NCI-H2227 treated with DMSO at 0.1 percent for 48 hours (cell line): Measurements from ENCODE around the gene EXOC4.
"Not testable (repeated sequence)": the region's sequence is repeated elsewhere in the genome, so short reads cannot be mapped to it uniquely, and the experiment has no call there.

Experiments
- DNase-seq: peaks from one replicate; lab custom pipeline; 2025; lab: John Stamatoyannopoulos, UW

Gene EXOC4

DNA sequence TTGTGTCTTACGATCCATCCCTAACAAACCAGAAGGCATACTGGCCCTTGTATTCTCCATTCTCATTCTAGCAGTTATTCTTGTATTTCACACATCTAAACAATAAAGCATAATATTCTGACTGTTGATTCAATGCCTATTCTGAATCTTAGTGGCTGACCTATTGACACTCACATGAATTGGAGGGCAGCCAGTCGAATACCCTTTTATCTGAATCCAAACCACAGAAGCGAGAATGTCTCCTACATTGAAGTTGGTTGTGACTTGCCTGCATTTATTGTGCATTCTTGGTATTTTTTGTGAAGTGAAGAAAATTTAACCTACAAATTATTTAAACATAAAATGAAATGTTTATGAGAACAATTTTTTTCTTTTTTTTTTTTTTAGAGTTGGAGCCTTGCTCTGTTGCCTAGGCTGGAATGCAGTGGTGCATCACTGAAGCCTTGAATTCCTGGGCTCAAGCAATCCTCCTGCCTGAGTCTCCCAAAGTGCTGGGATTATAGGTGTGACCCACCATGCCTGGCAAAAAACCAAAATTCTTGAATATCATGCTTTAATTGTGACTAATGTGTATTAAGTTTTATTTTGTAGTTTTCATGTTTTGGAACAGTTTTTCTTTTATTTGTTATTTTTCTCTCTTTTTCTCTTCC, 22.7 kb downstream of the EXOC4 start:
- DNase-seq, result no peak

DNA sequence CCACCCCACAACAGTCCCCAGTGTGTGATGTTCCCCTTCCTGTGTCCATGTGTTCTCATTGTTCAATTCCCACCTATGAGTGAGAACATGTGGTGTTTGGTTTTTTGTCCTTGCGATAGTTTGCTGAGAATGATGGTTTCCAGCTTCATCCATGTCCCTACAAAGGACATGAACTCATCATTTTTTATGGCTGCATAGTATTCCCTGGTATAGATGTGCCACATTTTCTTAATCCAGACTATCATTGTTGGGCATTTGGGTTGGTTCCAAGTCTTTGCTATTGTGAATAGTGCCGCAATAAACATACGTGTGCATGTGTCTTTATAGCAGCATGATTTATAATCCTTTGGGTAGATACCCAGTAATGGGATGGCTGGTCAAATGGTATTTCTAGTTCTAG, 26.1 kb downstream of the EXOC4 start:
- DNase-seq, result not testable (repeated sequence)

DNA sequence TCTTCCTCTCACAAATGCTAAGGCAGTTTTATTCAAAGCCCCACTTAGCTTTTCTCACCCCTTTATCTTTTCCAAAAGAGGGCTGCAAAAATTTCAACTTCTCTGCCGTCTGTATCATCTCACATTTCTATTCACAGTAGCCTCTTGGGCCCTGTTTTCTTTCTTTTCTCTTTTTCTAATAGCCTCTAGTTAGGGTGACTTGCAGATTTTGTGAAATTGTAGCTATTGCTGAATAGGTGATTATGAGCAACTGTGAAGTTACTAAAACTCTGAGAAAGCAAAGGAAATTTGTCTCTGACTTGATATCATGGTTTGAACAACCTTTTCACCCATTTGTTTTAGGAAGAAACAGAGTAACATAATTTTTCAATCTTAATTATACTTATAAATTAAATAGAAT, 29.2 kb downstream of the EXOC4 start:
- no peak for DNase-seq

DNA sequence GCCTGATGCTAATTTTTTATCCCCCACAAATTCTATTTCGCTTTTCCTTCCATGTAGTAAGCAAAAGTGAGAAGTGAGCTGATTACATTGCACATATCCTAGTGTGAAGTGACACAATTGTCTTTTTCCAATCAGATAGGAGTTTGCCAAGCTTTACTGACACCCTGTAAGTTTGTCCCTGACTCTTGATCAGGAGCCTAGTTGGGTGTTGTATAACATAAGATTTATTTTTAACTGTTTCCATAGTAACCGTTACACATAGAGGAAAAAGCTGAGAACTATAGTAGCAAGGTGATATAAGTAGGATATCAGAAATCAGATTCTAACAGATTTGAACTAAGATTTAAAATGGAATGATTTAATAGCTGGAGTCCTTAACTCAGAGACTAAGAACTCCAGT, 31.2 kb downstream of the EXOC4 start:
- no peak for DNase-seq

DNA sequence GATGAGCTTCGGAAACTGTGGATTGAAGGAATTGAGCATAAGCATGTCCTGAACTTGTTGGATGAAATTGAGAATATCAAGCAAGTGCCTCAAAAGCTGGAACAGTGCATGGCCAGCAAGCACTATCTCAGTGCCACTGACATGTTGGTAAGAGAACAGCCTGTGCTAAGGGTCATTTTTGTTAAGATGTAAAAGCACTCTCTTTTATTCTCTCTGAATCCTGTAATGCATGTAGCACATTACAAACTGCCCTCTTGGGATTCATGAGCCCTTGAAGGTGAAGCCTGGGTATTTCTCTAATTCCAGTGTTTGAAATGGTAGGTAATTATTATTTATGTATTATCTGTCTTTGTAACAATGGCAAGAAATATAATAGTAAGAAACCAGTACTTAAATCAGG, 36.1 kb downstream of the EXOC4 start:
- peak; percentile 82 for DNase-seq

DNA sequence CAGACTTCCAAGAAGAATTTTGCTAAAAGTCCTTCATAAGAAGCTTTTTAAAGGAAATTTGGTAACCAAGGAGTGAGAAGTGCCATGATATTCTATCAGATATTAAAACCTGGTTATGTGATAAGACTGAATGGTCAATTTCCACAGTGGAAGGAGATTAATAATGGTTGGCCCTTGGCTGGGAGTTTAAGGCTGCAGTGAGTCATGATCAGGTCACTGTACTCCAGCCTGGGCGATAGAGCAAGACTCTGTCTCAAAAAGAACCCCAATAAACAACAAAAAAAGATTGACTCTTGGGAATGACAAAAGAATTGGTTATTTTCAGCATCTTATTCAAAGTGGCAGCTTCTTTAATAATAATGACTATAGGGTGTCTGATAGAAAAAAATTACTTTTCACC, 37.2 kb downstream of the EXOC4 start:
- no peak for DNase-seq

DNA sequence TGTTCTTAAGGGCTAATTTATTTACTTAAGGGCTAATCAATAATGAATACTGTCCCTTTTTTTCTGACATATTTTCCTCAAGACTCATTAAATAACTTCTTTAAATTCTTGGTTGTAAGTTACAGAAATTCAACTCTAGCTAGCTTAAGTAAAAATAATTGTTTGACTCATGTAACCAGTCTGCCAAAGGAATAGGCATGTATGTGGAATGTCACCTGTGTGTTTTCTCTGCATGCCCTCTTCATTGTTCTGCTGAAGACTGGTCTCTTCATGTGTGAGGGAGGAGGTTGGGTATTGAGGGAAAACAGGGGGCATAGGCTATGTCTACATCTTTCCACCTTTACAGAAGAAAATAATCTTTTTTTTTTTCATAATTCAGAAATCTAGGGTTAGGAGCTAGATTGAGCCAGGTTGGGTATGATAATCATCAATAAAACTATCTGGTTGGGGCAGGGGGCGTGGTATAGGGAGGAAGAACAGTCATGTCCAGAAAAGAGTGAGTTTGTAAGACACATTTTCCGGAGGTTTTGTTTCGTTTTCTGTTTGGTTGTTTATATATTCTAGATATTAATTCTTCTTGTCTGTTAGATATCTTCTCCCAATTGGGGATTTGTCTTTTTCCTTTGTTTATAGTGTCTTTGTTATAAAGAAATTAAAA, 37.9 kb downstream of the EXOC4 start:
- DNase-seq, result no peak

DNA sequence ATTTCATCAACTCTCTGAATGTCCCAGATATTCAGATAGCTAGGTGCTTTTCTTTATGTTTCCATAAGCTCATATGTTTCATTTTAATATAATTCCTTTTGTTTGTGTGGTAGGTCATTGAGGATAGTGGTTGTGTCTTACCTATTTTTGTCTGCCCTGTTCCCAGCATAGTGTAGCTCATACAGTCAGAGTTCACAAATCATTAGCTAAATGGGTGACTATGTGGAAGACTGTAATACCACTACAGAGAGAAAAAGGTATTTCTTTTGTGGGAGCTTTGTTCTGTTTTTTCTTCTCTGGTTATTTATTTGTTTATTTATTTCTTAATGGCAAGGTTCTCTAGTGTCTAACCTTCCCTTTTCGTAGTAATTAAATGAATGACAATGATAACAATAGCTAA, 39.8 kb downstream of the EXOC4 start:
- no peak for DNase-seq

DNA sequence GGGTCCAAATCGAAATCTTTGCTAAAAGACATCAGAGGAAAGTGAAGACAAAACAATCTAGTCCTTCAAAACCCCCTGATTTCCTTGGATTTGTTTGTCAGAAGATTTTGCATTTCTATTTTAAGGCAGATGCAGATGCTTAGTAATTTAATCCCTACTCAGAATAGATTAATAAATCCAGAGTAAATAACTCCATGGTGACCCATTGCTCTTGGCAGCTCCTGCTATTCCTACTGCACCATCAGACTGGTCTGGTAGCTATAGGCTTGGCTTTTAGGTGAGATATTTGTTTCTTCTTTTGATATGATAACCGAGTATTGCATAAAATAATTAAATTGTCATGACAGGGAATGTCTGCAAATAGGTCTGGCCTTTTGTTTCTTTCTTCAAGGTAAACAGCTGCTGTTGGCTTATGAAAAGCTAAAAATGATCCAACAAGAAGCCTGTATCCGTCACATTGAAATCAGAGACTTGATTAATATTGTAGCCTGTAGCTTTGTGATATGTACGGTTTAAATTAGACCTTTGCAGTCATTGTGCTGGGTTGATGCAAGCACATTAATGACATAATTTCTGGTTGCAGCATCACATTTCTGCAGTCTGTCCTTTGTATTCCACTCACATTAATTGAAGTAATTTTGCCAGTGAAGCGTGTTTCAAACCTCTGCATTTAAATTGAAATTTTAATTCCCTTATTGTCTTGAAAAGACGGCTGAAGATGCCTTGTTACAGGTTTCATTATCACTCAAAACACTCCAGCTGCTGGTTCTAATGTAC, 40.7 kb downstream of the EXOC4 start:
- DNase-seq, result no peak

DNA sequence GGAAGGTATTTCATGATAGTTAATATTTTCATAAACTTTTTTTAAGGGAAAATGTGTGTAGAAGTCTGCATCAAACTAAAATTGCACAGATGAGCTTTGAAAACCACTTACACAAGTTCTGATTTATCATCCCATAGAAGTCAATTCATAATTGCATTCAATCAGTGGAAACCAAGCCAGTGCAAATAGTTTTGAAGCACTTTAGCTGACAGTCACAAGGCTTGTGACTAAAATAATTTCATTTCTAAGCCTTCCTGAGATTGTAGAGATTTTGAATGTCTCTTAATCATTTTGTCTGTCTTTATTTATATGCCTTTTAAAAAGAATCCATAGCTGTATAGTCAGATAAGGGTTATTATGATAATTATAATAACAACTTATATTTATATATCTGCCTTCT, 41.4 kb downstream of the EXOC4 start:
- DNase-seq, result no peak

DNA sequence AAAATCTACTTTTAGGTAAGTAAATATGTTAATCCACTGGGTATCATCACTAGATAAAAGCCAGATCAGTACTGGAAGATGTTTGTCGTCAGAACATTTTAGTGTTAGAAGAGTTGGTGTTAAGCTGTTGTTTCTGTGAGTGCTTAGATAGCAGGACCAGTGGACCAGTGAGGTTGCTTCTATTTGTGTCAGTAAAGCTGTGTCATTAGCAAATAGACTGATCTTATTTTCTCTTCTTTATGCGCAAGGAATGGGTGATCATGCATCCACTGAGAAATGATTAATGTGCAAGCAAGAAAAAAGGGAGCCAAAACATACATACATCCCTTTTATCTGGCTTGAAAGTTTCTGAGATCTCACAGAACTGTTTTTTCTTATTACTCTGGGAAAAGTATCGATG, 42.6 kb downstream of the EXOC4 start:
- no peak for DNase-seq

DNA sequence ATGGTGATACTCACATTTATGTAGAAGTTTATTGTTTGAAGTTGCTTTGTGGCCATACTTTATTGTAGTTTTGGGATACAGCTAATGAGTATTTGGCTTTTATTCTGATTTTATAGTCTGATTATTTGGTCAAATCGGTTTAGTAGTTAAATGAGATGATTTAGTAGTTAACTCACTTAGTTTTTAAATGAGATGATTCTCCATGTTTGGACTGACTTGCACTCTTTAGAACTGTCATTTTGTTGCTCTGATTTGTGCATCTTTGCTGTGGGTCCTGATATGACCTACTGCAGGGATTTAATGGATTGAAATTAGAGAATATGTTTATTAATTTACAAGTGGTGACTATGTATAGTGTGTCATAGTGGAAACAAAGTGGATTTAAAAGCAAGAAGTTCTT, 44.2 kb downstream of the EXOC4 start:
- DNase-seq, result no peak

DNA sequence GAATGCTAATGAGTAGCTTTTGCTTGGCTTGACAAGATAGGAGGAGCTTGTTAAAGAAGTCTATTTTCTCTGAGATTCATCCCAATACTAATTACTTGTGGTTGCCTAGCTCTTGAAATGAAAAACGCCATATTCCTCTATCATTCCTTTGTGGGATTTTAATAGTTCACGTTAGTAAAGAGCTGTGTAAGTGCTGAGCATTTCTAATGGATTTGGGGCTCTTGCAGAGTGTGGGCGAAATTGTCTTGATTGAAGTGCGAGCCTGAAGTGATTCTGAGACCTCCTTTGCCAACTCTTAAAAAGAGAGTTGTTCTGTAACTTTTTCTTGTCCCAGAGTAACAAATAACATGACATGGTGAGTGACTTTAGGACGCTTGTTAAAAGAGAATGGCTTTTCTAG, 45.2 kb downstream of the EXOC4 start:
- no peak for DNase-seq

DNA sequence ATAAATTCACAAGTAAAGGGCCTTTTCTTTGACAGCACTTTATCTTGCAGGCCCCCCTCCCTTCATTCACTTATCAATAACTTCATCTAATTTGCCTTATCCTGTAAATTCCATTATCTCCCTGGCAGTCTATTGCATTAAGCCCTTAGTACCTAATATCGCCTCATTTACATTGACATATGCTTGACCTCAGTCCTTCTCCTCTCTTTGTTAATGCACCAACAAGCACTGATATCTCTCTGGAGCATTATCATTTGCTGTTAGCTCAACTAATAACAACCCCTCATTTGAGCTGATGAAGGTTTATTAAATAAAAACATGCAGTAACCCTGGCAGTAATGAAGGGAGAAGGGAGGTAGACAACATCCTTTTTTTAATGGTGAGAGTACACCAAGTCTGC, 46.8 kb downstream of the EXOC4 start:
- DNase-seq, result no peak

DNA sequence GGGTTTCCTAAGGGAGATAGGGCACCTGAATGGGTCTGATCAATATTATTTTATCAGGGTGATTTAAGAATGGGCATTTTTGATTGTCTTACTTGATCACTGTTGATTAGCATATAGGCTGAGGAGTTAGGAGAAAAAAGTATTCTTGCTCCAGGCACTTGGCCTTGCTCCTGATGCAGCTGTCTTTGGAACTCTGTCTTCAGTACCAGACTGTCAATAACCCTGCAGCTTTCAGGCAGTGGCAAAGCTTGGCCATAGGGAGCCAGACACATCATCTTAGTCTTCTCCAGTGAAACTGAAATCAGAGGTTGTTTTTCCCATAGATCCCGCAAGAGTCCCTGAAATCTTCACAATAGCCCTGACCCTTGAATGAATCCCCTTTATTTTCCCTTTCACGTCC, 47.2 kb downstream of the EXOC4 start:
- DNase-seq, result no peak

DNA sequence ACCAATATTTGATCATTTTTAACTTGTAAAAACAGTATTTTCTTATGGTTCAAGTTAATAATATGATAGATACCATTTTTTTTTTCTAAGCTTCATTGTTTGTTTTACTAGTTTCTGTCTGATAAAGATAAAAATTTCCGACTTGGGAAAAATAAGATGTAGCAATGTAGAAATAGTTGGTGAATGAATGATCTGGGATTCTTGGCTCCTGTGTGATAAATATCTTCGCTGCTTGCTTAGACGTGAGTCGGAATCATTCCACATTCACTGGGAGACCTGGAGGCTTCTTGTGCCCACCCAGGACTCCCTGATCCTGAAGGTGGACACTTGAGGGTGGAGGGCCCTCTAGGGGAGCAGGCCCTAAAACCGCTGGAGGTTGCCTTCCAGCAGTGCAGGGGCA, 47.9 kb downstream of the EXOC4 start:
- DNase-seq, result no peak

DNA sequence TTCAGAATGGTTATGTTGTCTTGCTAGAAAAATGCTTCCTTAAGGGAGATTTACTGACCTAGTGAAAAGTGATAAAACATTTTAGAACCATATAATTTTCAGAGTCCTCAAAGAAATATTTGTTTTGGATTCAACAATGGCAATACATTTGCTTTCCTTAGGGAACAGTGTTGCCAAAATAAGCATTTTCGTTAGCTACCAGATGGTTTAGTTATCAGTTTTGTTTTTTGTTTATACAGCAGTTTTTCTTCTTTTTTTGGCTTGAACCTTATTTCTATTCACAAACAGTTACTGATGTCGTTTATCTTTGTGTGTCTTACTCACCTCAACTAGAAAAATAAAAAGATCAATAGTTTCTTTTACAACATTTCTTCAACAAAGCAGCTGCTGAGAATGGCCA, 48.6 kb downstream of the EXOC4 start:
- DNase-seq, result no peak

DNA sequence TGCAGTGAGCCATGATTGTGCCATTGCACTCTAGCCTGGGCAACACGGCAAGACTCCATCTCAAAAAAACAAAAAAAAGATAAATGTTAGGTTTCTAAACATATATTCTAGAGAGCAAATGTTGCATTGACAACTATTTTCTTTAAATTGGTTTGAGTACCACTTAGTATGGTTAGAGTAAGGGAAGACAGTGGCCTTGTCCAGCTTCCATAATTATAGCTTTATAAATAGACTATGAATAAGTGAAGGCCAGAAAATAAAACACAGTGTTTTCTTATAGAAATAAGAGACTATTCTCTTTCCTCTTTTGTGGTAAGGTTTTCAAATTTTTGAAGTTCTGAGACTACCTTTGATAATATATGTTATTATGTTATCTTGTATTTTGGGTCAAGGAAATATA, 50.5 kb downstream of the EXOC4 start:
- DNase-seq, result peak; percentile 76

DNA sequence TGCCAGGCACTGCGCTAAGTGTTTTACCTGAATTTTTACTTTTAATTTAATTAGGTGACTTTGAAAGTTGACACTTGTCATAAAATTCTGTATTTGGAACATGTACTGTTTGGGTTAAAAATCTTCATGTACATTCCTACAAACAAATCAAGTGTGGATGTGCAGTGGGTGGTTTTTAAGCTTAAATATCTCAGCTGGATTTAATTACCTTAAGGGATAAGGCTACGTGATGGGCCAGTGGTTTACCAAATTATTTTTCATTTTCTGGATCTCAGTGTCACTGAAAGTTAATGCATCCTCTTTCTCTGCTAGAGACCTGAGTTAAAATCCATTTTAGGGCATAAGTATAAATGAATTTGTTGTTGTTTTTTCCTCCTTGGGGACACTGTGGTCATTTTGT, 51.1 kb downstream of the EXOC4 start:
- no peak for DNase-seq

DNA sequence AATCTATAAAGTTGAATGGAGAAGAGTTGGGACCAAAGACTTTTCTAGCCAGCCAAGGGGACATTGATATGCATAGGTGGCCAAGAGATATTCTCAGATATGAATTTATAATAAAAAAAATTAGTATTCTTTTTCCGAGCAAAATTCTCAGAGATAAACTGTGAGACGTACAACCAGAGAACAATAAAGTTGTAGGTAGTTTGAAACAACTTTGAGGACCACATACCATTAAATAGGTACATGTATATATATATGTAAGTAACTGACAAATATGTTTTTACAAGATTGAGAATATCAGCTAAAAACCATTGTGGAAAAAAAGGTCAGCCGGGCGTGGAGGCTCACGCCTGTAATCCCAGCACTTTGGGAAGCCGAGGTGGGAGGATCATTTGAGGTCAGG, 56.5 kb downstream of the EXOC4 start:
- no peak for DNase-seq

DNA sequence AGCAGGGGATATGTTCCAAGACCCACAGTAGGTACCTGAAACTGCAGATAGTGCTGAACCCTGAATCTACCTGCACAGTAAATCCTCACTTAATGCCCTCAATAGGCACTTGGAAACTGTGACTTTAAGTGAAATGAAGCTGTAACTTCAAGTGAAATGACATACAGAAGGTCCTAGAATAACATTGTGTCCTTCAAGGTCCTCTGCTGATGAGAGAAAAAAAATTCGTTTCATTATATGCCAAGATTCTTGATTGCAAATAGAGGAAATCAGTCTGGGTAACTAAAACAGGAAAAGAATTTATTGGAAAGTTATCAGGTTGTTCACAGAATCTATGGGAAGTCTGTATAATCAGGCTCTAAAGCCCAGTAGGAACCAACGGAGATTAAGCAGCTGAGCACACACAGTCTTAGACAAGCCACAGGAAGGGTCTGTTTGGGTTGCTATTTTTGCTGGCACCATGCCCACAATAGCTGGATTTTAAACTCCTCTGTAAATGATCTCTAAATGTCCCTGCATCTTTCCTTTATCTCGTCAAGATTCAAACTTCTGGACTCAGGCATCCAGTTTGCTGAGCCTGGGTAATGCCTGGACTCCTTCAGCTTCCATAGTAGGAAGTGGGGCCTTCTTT, 57.5 kb downstream of the EXOC4 start:
- DNase-seq, result peak; percentile 23

DNA sequence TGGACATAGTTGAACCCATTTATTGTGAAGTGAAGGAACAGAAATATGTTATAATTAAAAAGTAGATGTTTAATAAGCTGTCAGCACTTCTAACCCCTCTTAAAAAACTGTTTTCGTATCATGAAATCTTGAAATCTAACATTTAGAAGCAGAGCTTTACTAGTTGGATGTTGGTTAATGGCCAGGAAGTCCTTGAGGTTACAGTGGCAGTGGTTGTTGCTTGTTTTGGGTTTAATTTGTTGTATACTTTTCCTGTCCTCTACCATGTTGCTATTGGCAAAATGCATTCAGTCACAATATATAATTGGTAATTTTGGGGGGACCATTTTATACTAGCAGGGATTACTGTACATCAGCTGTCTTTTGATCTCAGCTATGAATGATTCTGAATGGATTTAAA, 60.7 kb downstream of the EXOC4 start:
- no peak for DNase-seq

DNA sequence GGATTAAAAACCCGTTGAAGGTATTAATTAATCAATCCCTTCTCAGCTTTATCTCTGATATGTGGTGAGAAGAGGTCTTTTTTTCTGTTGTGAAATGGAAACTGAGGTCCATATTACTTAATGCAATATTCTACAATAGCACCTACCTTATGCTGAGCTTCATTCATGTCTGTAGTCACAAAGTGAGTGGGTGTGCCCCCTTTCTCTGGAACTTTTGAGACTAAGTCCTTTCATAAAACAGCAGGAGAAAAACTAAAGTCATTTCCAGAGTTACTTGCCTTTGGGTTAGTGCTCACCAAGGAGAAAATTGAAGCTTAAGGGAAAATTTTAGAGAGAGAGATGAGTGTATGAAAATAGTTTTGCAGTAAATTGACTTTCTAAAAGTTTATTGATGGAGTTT, 61.2 kb downstream of the EXOC4 start:
- DNase-seq, result no peak
